Thymus (tissue), 11 donors: ENCODE results near the gene SMARCA2. TPM values are rescaled to one million over a fixed set of nuclear protein-coding genes. Genes with fewer than 3 reads are reported as not detected.
"Not testable (repeated sequence)": the region's sequence is repeated elsewhere in the genome, so short reads cannot be mapped to it uniquely, and the experiment has no call there.

Source experiments
- DNase-seq, 9 donors: peaks; one replicate each; pipeline ENCODE4 v3.0.0-alpha.2; 2013; ENCODE audit warnings: low spot score in 9 of 9, low read depth in 6 of 9, missing footprints in 1 of 9
- H3K27ac ChIP-seq, 2 donors: one replicate each; pipeline ENCODE4 v1.5.1; 2013; ENCODE audit warnings: control low read depth in 1 of 2, low read depth in 1 of 2, low read length in 1 of 2, mild to moderate bottlenecking in 1 of 2, moderate library complexity in 1 of 2
- H3K27me3 ChIP-seq, 2 donors: one replicate each; pipeline ENCODE4 v1.5.1; 2013; ENCODE audit warnings: low read length in 1 of 2; ENCODE audit not compliant: control insufficient read depth in 2 of 2, insufficient read depth in 1 of 2
- H3K36me3 ChIP-seq, 2 donors: one replicate each; pipeline ENCODE4 v1.5.1; 2013; ENCODE audit warnings: low read length in 1 of 2, mild to moderate bottlenecking in 1 of 2, moderate library complexity in 1 of 2; ENCODE audit not compliant: control insufficient read depth in 2 of 2, insufficient read depth in 2 of 2
- H3K4me1 ChIP-seq, 2 donors: one replicate each; pipeline ENCODE4 v1.5.1; 2013; ENCODE audit warnings: low read length in 2 of 2; ENCODE audit not compliant: control insufficient read depth in 2 of 2, insufficient read depth in 2 of 2
- H3K4me3 ChIP-seq, 2 donors: one replicate each; pipeline ENCODE4 v1.5.1; 2013; ENCODE audit warnings: low read length in 2 of 2, control low read depth in 1 of 2, mild to moderate bottlenecking in 1 of 2
- H3K9me3 ChIP-seq, 2 donors: one replicate each; pipeline ENCODE4 v1.5.1; 2013; ENCODE audit warnings: low read length in 1 of 2, mild to moderate bottlenecking in 1 of 2; ENCODE audit not compliant: control insufficient read depth in 2 of 2, insufficient read depth in 1 of 2
- WGBS: extraction: QIAGEN DNeasy Blood & Tissue Kit; methylation state at CpG from one replicate; pipeline ENCODE4 v1.1.7; 2013; 5-methylcytosine and 5-hydroxymethylcytosine counted together
- polyA plus RNA-seq: library from polyadenylated mRNA; stranded (reverse); fragments of 200-250 nt; gene quantifications from one replicate; pipeline ENCODE4 v1.2.3, GENCODE V29; 2013
- total RNA-seq: library from RNA; stranded (reverse); fragments of 120-200 nt; gene quantifications from one replicate; pipeline ENCODE4 v1.2.4, GENCODE V29; 2013
- donor health status: healthy.

Gene SMARCA2
- total and polyA plus RNA-seq, 2 donors, result 63.0 to 79.4 TPM

GRCh38 chr9:2130941-2131340, 115.8 kb downstream of the SMARCA2 start:
- H3K27ac ChIP-seq, result no peak overlapping the region
- no peak for DNase-seq
- no peaks in the 10 kb centered on the region for H3K27me3 ChIP-seq
- H3K36me3 ChIP-seq, result peaks cover 0 to 13% of the 10 kb centered on the region in 2 donors
- 96% methylated on average over 3 of the region's 3 CpGs for WGBS
- no peaks in the 10 kb centered on the region for H3K4me1 ChIP-seq
- H3K4me3 ChIP-seq, result no peak overlapping the region
- no peaks in the 10 kb centered on the region for H3K9me3 ChIP-seq

GRCh38 chr9:2132484-2133082, 117.4 kb downstream of the SMARCA2 start:
- WGBS, result 90% methylated on average over 3 of the region's 3 CpGs
- no peak overlapping the region for H3K27ac ChIP-seq
- H3K4me3 ChIP-seq, result no peak overlapping the region
- peaks cover 0 to 10% of the 10 kb centered on the region in 2 donors for H3K36me3 ChIP-seq
- peak in 2 of 9 donors; percentile 11 to 36 for DNase-seq
- no peaks in the 10 kb centered on the region for H3K9me3 ChIP-seq
- peaks cover 0 to 2% of the 10 kb centered on the region in 2 donors for H3K4me1 ChIP-seq
- no peaks in the 10 kb centered on the region for H3K27me3 ChIP-seq

- Histone ChIP-seq H3K9me3 (no peaks in the 10 kb centered on the region), H3K27me3 (no peaks in the 10 kb centered on the region), H3K27ac (no peak overlapping the region), H3K4me3 (no peak overlapping the region), H3K36me3 (peaks cover 0 to 10% of the 10 kb centered on the region in 2 donors), H3K4me1 (peaks cover 0 to 2% of the 10 kb centered on the region in 2 donors)
- DNase-seq, result no peak
- WGBS, result 98% methylated on average over 2 of the region's 2 CpGs
These were observed 119.2 kb downstream of the SMARCA2 start for GRCh38 chr9:2134391-2134790.

DNA sequence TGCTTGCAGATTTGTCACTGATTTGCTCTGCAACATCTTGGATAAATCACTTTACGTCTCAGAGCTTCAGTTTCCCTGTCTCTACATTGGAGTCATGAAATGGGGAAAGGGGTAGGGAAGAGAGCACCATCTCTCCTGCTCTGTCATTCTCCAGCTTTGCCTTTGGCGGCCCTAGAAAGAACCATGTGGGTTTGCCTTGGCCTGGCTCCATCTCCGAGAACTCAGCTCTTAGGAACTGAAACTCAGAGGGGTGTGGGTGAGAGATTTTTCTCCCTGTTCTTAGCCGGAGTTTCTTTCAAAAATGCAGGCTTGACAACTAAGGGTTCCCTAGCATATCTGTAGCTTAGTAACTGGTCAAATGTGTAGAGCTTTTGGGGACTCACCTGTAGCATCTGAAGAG, 123.5 kb downstream of the SMARCA2 start:
- Histone ChIP-seq H3K4me1 (peaks cover 0 to 2% of the 10 kb centered on the region in 2 donors), H3K9me3 (no peaks in the 10 kb centered on the region), H3K27me3 (no peaks in the 10 kb centered on the region), H3K27ac (no peak overlapping the region), H3K4me3 (no peak overlapping the region), H3K36me3 (peaks cover 0 to 13% of the 10 kb centered on the region in 2 donors)
- WGBS, result 95% methylated on average over 4 of the region's 4 CpGs
- DNase-seq, result no peak

GRCh38 chr9:2140600-2141223, 125.6 kb downstream of the SMARCA2 start:
- H3K4me1 ChIP-seq, result peaks cover 0 to 2% of the 10 kb centered on the region in 2 donors
- 98% methylated on average over 4 of the region's 4 CpGs for WGBS
- H3K36me3 ChIP-seq, result peaks cover 0 to 6% of the 10 kb centered on the region in 2 donors
- H3K27ac ChIP-seq, result no peak overlapping the region
- H3K4me3 ChIP-seq, result no peak overlapping the region
- no peaks in the 10 kb centered on the region for H3K9me3 ChIP-seq
- DNase-seq, result no peak
- no peaks in the 10 kb centered on the region for H3K27me3 ChIP-seq

DNA sequence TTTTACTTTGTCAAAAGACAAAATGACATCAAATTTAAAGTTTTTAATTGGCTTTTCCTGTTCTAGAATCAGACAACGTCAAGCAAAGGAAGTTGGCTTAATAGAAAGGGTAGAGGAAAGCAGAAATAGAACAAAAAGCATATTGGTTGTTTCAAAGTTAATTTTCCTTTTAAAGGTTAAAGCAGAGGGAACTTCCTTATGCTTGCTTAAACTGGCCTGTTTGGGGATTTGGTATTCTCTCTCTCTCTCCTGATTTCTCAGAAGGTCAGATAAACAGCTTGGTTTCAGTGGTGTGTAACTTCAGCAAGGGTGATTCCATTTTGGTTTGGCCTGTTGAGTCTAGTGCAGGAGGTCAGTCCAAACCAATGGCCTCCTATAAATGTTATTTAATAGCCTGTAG, 127.1 kb downstream of the SMARCA2 start:
- no peaks in the 10 kb centered on the region for H3K27me3 ChIP-seq
- H3K9me3 ChIP-seq, result no peaks in the 10 kb centered on the region
- peaks cover 0 to 2% of the 10 kb centered on the region in 2 donors for H3K4me1 ChIP-seq
- DNase-seq, result no peak
- H3K27ac ChIP-seq, result no peak overlapping the region
- peaks cover 0 to 6% of the 10 kb centered on the region in 2 donors for H3K36me3 ChIP-seq
- WGBS, result 37% methylated on average over 1 of the region's 1 CpG
- no peak overlapping the region for H3K4me3 ChIP-seq

DNA sequence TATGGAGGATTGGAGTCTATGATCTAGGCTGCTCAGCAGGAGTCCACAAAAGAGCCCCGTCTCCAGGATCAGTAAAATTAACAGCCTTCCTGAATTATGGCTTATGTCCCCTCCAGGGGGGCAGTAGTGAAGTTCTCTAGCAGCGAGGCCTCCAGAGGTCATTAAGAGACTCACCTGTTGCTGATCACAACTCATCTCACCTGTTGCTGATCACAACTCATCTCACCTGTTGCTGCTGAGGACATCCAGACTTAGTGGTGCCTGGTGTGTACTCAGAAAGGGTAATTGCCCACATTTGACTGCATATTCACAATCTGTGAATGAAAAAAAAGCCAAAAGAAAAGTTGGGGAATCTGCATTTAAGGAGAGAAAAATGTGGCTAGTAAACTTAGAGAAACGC, 129.5 kb downstream of the SMARCA2 start:
- 88% methylated on average over 3 of the region's 3 CpGs for WGBS
- H3K4me3 ChIP-seq, result no peak overlapping the region
- H3K27me3 ChIP-seq, result no peaks in the 10 kb centered on the region
- no peaks in the 10 kb centered on the region for H3K4me1 ChIP-seq
- no peaks in the 10 kb centered on the region for H3K9me3 ChIP-seq
- H3K36me3 ChIP-seq, result peaks cover 0 to 6% of the 10 kb centered on the region in 2 donors
- no peak for DNase-seq
- peak overlapping the region in 1 of 2 donors; percentile 22 for H3K27ac ChIP-seq

DNA sequence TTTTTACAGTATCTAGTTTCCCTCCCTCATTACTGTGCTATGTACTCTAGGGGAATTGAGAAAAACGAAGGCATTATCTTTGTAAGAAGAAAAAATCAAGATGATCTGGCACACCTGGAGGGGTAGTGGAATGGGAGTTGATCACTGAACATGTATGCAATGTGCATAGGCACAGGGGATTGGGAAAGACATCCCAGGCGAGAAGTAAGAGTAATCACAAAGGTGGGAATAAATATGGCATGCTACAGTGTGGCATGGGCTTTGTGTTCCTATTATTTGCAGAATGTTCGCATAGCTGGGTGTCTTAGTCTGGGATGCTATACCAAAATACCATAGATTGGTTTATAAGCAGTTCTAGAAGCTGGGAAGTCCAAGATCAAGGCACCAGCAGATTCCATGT, 130.6 kb downstream of the SMARCA2 start:
- no peaks in the 10 kb centered on the region for H3K27me3 ChIP-seq
- DNase-seq, result no peak
- no peaks in the 10 kb centered on the region for H3K9me3 ChIP-seq
- over 99% methylated on average over 3 of the region's 3 CpGs for WGBS
- H3K4me1 ChIP-seq, result no peaks in the 10 kb centered on the region
- no peak overlapping the region for H3K27ac ChIP-seq
- H3K4me3 ChIP-seq, result no peak overlapping the region
- peaks cover 0 to 2% of the 10 kb centered on the region in 2 donors for H3K36me3 ChIP-seq

GRCh38 chr9:2146700-2147099, 131.6 kb downstream of the SMARCA2 start:
- not testable (repeated sequence) for H3K27me3 ChIP-seq, DNase-seq, H3K36me3 ChIP-seq

More at GRCh38 chr9:2146700-2147099, 131.6 kb downstream of the SMARCA2 start:
- H3K27ac ChIP-seq, H3K4me3 ChIP-seq, H3K4me1 ChIP-seq, H3K9me3 ChIP-seq: not testable (repeated sequence)
